Measurements from ENCODE around the gene PPP1R37. TPM values are rescaled to one million over a fixed set of nuclear protein-coding genes. Genes with fewer than 3 reads are reported as not detected.

The PPP1R37 gene
- total and polyA plus RNA-seq, 2 of the 8 experiments (the other 6 are each of a cell fraction or from before 2014, with no cell fraction given), result 14.6 to 25.7 TPM

DNA sequence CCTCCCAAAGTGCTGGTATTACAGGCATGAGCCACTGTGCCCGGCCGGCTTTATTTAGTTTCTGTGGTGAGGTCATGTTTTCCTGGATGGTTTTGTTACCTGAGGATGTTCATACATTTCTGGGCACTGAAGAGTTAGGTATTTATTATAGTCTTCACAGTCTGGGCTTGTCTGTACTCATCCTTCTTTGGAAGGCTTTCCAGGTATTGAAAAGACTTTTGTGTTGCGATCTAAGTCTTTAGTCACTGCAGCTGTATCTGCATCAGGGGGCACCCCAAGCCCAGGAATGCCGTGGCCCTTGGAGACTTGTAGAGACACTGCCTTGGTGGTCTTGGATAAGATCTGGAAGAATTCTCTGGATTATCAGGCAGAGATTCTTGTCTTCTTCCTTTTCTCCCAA lies 98.4 kb downstream of the PPP1R37 start (continued):
- TF ChIP-seq, protein P1, sequence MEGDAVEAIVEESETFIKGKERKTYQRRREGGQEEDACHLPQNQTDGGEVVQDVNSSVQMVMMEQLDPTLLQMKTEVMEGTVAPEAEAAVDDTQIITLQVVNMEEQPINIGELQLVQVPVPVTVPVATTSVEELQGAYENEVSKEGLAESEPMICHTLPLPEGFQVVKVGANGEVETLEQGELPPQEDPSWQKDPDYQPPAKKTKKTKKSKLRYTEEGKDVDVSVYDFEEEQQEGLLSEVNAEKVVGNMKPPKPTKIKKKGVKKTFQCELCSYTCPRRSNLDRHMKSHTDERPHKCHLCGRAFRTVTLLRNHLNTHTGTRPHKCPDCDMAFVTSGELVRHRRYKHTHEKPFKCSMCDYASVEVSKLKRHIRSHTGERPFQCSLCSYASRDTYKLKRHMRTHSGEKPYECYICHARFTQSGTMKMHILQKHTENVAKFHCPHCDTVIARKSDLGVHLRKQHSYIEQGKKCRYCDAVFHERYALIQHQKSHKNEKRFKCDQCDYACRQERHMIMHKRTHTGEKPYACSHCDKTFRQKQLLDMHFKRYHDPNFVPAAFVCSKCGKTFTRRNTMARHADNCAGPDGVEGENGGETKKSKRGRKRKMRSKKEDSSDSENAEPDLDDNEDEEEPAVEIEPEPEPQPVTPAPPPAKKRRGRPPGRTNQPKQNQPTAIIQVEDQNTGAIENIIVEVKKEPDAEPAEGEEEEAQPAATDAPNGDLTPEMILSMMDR (IDR thresholded peaks at IDR 0.05; ENCODE audit: control extremely low read depth in 1 of 3, insufficient read depth in 1 of 3, low read depth in 1 of 3, low read length in 3 of 3), result peak in 2 of 3 experiments; percentile 9 to 16; a peak in 3 of 4 replicates
- no peak for TF ChIP-seq PHF8 (conservative IDR thresholded peaks at IDR 0.05; ENCODE audit: low read depth, low read length)
- TF ChIP-seq RAD21 (IDR thresholded peaks at IDR 0.05 in 1 of 2, conservative IDR thresholded peaks at IDR 0.05 in 1 of 2; ENCODE audit: low read depth in 2 of 2, low read length in 2 of 2), result peak; percentile 47 to 63
